Stomach (tissue), 9 donors: Measurements from ENCODE around the gene HMCES. TPM values are rescaled to one million over a fixed set of nuclear protein-coding genes. Genes with fewer than 3 reads are reported as not detected.

ENCODE experiments used
- DNase-seq, 2 donors: peaks; one replicate each; pipeline versions ENCODE4 v3.0.0 to v3.0.0-alpha.2; 2013 to 2019
- H3K27ac ChIP-seq, 5 donors: fragments of 200-600 bp in 4 of 5; sonication (generic) in 4 of 5; one replicate each; pipeline ENCODE4 v1.5.1; 2013 to 2019; ENCODE audit warnings: mild to moderate bottlenecking in 1 of 5, moderate library complexity in 1 of 5
- H3K27me3 ChIP-seq, 3 donors: fragments of 200-600 bp; sonication (generic); one replicate each; pipeline ENCODE4 v1.5.1; 2017 to 2019; ENCODE audit warnings: mixed run types in 1 of 3
- H3K36me3 ChIP-seq, 4 donors: fragments of 200-600 bp; sonication (generic); 1 replicate in 3 of 4; 2 replicates in 1 of 4; pipeline ENCODE4 v1.5.1; 2016 to 2019
- H3K4me1 ChIP-seq, 4 donors: fragments of 200-600 bp; sonication (generic); one replicate each; pipeline ENCODE4 v1.5.1; 2016 to 2019
- H3K4me3 ChIP-seq, 4 donors: fragments of 200-600 bp; sonication (generic) in 3 of 4; one replicate each; pipeline ENCODE4 v1.5.1; 2016 to 2019; ENCODE audit warnings: mild to moderate bottlenecking in 1 of 4
- H3K9me3 ChIP-seq, 4 donors: fragments of 200-600 bp; sonication (generic); one replicate each; pipeline ENCODE4 v1.5.1; 2016 to 2019
- EP300 ChIP-seq: sonication (generic); formaldehyde crosslinking; IDR thresholded peaks from one replicate; pipeline ENCODE4 v1.6.1; 2017; ENCODE audit warnings: antibody characterized with exemption
- POLR2A ChIP-seq, 4 donors: fragments of 450-650 bp; IDR thresholded peaks; one replicate each; pipeline ENCODE4 v1.6.1; 2016; ENCODE audit warnings: antibody characterized with exemption in 4 of 4, control low read depth in 2 of 4, mild to moderate bottlenecking in 1 of 4, moderate library complexity in 1 of 4
- POLR2AphosphoS5 ChIP-seq, 3 donors: sonication (generic); formaldehyde crosslinking; IDR thresholded peaks; one replicate each; pipeline ENCODE4 v1.6.1; 2016; ENCODE audit warnings: antibody characterized with exemption in 3 of 3
- WGBS, 5 donors: extraction: QIAGEN DNeasy Blood & Tissue Kit in 3 of 5; methylation state at CpG; one replicate each; pipeline versions ENCODE4 v1.1.5 to v1.1.7; 2013 to 2018; 5-methylcytosine and 5-hydroxymethylcytosine counted together
- intact Hi-C: fragments of 100-400 bp; cut with DNase I; formaldehyde crosslinking; loops from one replicate; pipeline ENCODE4 v1.15.1; 2023; ENCODE audit warnings: low total_unique reads
- polyA plus RNA-seq, 3 donors: library from polyadenylated mRNA; stranded (reverse); fragments of 200-250 nt; gene quantifications; one replicate each; pipeline ENCODE4 v1.2.3, GENCODE V29; 2013
- total RNA-seq, 5 donors: library from RNA; depleted of rRNA; stranded (reverse); fragments of >200 nt; gene quantifications; one replicate each; pipeline versions ENCODE4 v1.1.0 to v1.2.3, GENCODE V29; 2014 to 2016
- TF ChIP-seq, protein P1 (sequence below), 7 experiments: fragments of 450-650 bp in 4 of 7; fragments of 200-600 bp in 3 of 7; sonication (generic) in 3 of 7; IDR thresholded peaks; one replicate each; pipeline ENCODE4 v1.5.1; 2016 to 2019; ENCODE audit warnings: antibody characterized with exemption in 7 of 7, control low read depth in 2 of 7, mild to moderate bottlenecking in 1 of 7
- donor health status: healthy with polysubstance abuse.
- donor health status: Bipolar disorder and iron deficiency.
- donor health status: healthy.

HMCES gene
- total and polyA plus RNA-seq, 8 donors, result 16.4 to 80.5 (median 24.6) TPM

DNA sequence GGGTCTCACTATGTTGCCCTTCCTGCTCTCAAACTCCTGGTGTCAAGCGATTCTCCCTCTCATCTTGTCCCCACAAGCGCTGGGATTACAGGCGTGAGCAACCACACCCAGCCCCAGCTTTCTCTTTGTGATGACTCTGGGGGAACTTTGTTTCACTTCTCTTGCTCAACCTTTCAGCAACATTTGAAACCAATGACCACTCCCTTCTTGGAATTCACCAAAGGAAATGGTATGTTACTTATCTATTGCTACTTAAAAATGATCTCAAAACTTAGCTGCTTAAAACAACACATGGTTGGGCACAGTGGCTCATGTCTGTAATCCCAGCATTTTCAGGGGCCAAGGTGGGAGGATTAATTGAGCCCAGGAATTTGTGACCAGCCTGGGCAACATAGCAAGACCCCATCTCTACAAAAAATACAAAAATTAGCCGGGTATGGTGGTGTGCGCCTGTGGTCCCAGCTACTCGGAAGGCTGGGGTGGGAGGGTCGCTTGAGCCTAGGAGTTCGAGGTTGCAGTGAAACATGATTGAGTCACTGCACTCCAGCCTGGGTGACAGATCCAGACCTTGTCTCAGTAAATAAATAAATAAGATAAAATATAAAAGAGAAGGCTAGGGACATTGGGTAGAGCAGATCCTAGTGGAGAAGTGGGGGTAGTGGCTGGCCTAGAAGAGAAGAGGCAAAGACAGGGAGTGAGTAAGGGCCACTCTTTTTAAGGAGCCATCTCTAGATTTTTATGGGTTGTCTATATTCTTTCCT lies 39.5 kb upstream of the HMCES start:
- Histone ChIP-seq H3K4me1 (peaks cover 0 to 9% (median 0%) of the 10 kb centered on the region in 4 donors), H3K36me3 (no peaks in the 10 kb centered on the region), H3K27me3 (no peaks in the 10 kb centered on the region), H3K4me3 (no peak overlapping the region), H3K27ac (peak overlapping the region in 2 of 5 donors; percentile 56 to 74), H3K9me3 (no peaks in the 10 kb centered on the region)
- intact Hi-C loops, result no loop called here
- WGBS, 5 donors, result 68 to 86% (median 78%) methylated on average over 8 of the region's 8 CpGs
- peak in 1 of 3 donors; percentile 12 for TF ChIP-seq POLR2AphosphoS5 (IDR thresholded peaks at IDR 0.05)
- TF ChIP-seq, protein P1, sequence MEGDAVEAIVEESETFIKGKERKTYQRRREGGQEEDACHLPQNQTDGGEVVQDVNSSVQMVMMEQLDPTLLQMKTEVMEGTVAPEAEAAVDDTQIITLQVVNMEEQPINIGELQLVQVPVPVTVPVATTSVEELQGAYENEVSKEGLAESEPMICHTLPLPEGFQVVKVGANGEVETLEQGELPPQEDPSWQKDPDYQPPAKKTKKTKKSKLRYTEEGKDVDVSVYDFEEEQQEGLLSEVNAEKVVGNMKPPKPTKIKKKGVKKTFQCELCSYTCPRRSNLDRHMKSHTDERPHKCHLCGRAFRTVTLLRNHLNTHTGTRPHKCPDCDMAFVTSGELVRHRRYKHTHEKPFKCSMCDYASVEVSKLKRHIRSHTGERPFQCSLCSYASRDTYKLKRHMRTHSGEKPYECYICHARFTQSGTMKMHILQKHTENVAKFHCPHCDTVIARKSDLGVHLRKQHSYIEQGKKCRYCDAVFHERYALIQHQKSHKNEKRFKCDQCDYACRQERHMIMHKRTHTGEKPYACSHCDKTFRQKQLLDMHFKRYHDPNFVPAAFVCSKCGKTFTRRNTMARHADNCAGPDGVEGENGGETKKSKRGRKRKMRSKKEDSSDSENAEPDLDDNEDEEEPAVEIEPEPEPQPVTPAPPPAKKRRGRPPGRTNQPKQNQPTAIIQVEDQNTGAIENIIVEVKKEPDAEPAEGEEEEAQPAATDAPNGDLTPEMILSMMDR (IDR thresholded peaks at IDR 0.05), result no peak
- peak in 1 of 2 donors; percentile 51 for DNase-seq

DNA sequence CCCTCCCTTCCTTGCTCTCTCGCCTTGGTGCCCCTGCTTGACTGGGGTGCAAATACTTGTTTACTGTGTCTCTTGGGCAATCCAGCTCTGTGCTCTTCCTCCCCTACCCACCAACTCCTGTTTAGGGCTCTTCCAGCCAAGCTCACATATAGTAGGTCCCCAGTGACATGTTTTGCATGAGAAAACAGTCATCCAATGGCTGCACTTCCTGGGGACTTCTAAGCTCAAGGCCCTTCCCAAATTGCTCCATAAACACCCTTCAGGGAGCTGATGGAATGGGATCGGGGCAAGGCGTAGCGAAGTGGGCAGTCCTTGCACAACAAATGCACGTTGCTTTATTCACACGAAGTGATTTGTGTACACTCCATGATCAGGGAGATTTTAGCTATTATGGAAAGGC lies 38.7 kb upstream of the HMCES start:
- H3K9me3 ChIP-seq, result no peaks in the 10 kb centered on the region
- intact Hi-C loops, result no loop called here
- H3K4me3 ChIP-seq, result no peak overlapping the region
- H3K27me3 ChIP-seq, result no peaks in the 10 kb centered on the region
- WGBS, 5 donors, result 54 to 68% (median 58%) methylated on average over 6 of the region's 6 CpGs
- H3K36me3 ChIP-seq, result no peaks in the 10 kb centered on the region
- H3K27ac ChIP-seq, result peak overlapping the region in 2 of 5 donors; percentile 56 to 74
- no peak for DNase-seq
- TF ChIP-seq POLR2AphosphoS5 (IDR thresholded peaks at IDR 0.05) (no peak), EP300 (no peak), POLR2A (IDR thresholded peaks at IDR 0.05) (no peak)
- TF ChIP-seq, protein P1 (IDR thresholded peaks at IDR 0.05), result no peak
- H3K4me1 ChIP-seq, result peaks cover 0 to 12% (median 1%) of the 10 kb centered on the region in 4 donors

DNA sequence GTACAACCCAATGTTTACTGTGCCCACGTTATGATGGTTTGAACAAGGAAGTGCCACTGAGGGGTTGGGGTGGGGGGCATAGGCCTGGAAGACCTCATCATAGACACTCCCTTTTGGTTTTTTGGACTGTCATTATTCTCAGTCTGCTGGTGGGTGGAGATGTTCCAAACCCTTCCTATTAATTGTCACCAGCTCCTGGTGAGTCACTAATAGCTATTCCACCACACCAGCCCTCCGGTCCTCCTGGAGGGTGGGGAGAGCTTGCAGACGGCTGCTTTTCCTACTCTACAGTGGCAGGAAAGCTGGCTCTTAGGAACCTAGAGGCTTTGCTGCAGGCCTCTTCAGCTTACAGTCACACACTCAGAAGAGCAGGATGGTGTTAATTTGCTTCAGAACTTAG lies 38.2 kb upstream of the HMCES start:
- Histone ChIP-seq H3K27ac (peak overlapping the region in 2 of 5 donors; percentile 56 to 74), H3K9me3 (no peaks in the 10 kb centered on the region), H3K36me3 (no peaks in the 10 kb centered on the region), H3K4me1 (peaks cover 0 to 16% (median 5%) of the 10 kb centered on the region in 4 donors), H3K27me3 (no peaks in the 10 kb centered on the region), H3K4me3 (no peak overlapping the region)
- intact Hi-C loops, result no loop called here
- 30 to 44% (median 34%) methylated on average over 3 of the region's 3 CpGs for WGBS, 5 donors
- DNase-seq, result no peak
- TF ChIP-seq, protein P1 (IDR thresholded peaks at IDR 0.05), result no peak
- TF ChIP-seq POLR2AphosphoS5 (IDR thresholded peaks at IDR 0.05), result no peak
- TF ChIP-seq POLR2A (IDR thresholded peaks at IDR 0.05), result no peak
- TF ChIP-seq EP300, result no peak

DNA sequence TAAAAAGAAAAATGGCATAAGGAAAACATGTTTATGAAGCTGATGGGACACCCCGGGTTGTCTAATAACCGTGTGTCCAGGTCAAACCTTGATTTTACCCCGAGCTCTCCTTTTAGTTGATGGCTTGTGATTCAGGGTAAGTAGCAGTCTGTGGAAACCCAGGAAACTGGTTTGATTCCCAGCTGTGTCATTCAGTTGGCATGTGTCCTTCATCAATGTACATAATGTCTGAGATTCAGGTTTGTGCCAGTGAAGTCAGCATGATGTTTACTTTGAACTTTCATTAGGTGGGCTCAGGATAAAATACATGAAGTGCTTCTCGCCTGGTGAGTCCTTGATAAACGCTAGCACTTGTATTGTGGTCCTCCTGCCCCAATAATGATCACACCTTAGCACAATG lies 33.5 kb upstream of the HMCES start:
- H3K4me3 ChIP-seq, result no peak overlapping the region
- no peak for DNase-seq
- 71 to 87% (median 81%) methylated on average over 5 of the region's 5 CpGs for WGBS, 5 donors
- no peaks in the 10 kb centered on the region for H3K9me3 ChIP-seq
- no peaks in the 10 kb centered on the region for H3K27me3 ChIP-seq
- peak overlapping the region in 3 of 5 donors; percentile 63 to 80 (median 70) for H3K27ac ChIP-seq
- H3K4me1 ChIP-seq, result peaks cover 10 to 43% (median 28%) of the 10 kb centered on the region in 4 donors
- TF ChIP-seq POLR2AphosphoS5 (IDR thresholded peaks at IDR 0.05) (no peak), POLR2A (IDR thresholded peaks at IDR 0.05) (no peak), EP300 (no peak)
- TF ChIP-seq, protein P1 (IDR thresholded peaks at IDR 0.05), result no peak
- intact Hi-C loops, result no loop called here
- H3K36me3 ChIP-seq, result no peaks in the 10 kb centered on the region
